WERI-Rb-1 (cell line): ENCODE measurements around the gene STEAP2.

Experiments
- DNase-seq: peaks from one replicate; pipeline ENCODE4 v3.0.0-alpha.2; 2020
- H3K27ac ChIP-seq: fragments of 250-450 bp; sonication (Bioruptor Pico); 2 replicates; pipeline ENCODE4 v1.5.1; 2020; ENCODE audit warnings: mild to moderate bottlenecking, moderate library complexity
- H3K27me3 ChIP-seq: fragments of 250-450 bp; sonication (Bioruptor Pico); 2 replicates; pipeline ENCODE4 v1.5.1; 2021; ENCODE audit warnings: mild to moderate bottlenecking, low read depth, moderate library complexity; ENCODE audit not compliant: insufficient read depth, severe bottlenecking
- H3K36me3 ChIP-seq: fragments of 250-450 bp; sonication (Bioruptor Pico); 2 replicates; pipeline ENCODE4 v1.5.1; 2020; ENCODE audit warnings: mild to moderate bottlenecking, moderate library complexity
- H3K4me3 ChIP-seq: 2 replicates; pipeline ENCODE4 v1.5.1; 2011; ENCODE audit warnings: low read depth, mild to moderate bottlenecking, control low read depth, low read length
- H3K9me3 ChIP-seq: fragments of 250-450 bp; sonication (Bioruptor Pico); 2 replicates; pipeline ENCODE4 v1.5.1; 2021; ENCODE audit warnings: mild to moderate bottlenecking, moderate library complexity; ENCODE audit not compliant: severe bottlenecking
- TF ChIP-seq, protein P1 (sequence below): IDR thresholded peaks from 2 replicates; pipeline ENCODE4 v1.5.1; 2011; ENCODE audit warnings: low read depth, mild to moderate bottlenecking, control low read depth, inconsistent platforms, low read length

The STEAP2 gene

GRCh38 chr7:90211391-90212148 lies at the start of gene STEAP2:
Gene STEAP2 (plus strand): TSS chr7:90211740. CDS start chr7:90225083, 13,343 bp downstream.
- H3K36me3 ChIP-seq = no peaks in the 10 kb centered on the region
- peak; percentile 96 for DNase-seq

GRCh38 chr7:90163534-90163933 lies 48.0 kb upstream of the STEAP2 start:
- Histone ChIP-seq H3K36me3 (no peaks in the 10 kb centered on the region), H3K9me3 (no peaks in the 10 kb centered on the region), H3K27ac (no peak overlapping the region), H3K4me3 (no peak overlapping the region), H3K27me3 (no peaks in the 10 kb centered on the region)
- no peak for DNase-seq
- TF ChIP-seq, protein P1, sequence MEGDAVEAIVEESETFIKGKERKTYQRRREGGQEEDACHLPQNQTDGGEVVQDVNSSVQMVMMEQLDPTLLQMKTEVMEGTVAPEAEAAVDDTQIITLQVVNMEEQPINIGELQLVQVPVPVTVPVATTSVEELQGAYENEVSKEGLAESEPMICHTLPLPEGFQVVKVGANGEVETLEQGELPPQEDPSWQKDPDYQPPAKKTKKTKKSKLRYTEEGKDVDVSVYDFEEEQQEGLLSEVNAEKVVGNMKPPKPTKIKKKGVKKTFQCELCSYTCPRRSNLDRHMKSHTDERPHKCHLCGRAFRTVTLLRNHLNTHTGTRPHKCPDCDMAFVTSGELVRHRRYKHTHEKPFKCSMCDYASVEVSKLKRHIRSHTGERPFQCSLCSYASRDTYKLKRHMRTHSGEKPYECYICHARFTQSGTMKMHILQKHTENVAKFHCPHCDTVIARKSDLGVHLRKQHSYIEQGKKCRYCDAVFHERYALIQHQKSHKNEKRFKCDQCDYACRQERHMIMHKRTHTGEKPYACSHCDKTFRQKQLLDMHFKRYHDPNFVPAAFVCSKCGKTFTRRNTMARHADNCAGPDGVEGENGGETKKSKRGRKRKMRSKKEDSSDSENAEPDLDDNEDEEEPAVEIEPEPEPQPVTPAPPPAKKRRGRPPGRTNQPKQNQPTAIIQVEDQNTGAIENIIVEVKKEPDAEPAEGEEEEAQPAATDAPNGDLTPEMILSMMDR = no peak

More at GRCh38 chr7:90211391-90212148, at the start of gene STEAP2:
- H3K27ac ChIP-seq = peak within 1 kb of the TSS; percentile 84
- no peaks in the 10 kb centered on the region for H3K9me3 ChIP-seq
- H3K4me3 ChIP-seq = peak within 1 kb of the TSS; percentile 72
- TF ChIP-seq, protein P1 = peak; percentile 77
- H3K27me3 ChIP-seq = no peaks in the 10 kb centered on the region

- Histone ChIP-seq H3K9me3 (no peaks in the 10 kb centered on the region), H3K4me3 (no peak overlapping the region), H3K27ac (no peak overlapping the region), H3K36me3 (no peaks in the 10 kb centered on the region), H3K27me3 (no peaks in the 10 kb centered on the region)
- TF ChIP-seq, protein P1 = no peak
- no peak for DNase-seq
These were observed 45.8 kb upstream of the STEAP2 start for GRCh38 chr7:90165724-90166123.

- DNase-seq = no peak
- H3K4me3 ChIP-seq = no peak overlapping the region
- no peaks in the 10 kb centered on the region for H3K9me3 ChIP-seq
- H3K36me3 ChIP-seq = no peaks in the 10 kb centered on the region
- TF ChIP-seq, protein P1 = no peak
- H3K27me3 ChIP-seq = no peaks in the 10 kb centered on the region
- no peak overlapping the region for H3K27ac ChIP-seq
These were observed 45.4 kb upstream of the STEAP2 start for GRCh38 chr7:90166153-90166552.

DNA sequence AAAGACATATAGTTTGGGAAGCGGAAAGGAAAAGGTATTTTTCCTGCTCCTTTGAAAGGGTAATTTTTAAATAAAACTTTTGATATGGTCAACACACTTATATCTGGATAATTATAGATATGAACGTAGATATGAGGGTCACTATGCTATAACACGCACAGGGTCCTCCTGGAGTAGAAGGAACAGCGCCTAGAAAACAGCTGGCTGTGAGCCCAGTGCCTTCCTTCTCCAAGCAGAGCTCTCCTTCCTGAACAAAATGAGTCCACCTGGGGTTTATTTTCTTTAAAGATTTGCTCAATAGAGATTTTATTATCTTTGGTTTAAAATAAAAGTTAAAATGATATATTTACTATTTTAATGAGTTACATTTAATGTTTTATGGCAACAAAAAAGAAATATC lies 44.2 kb upstream of the STEAP2 start:
- Histone ChIP-seq H3K27ac (no peak overlapping the region), H3K27me3 (no peaks in the 10 kb centered on the region)

More for the DNA sequence above, 44.2 kb upstream of the STEAP2 start:
- no peak overlapping the region for H3K4me3 ChIP-seq
- TF ChIP-seq, protein P1 = no peak
- H3K36me3 ChIP-seq = no peaks in the 10 kb centered on the region
- DNase-seq = no peak
- H3K9me3 ChIP-seq = no peaks in the 10 kb centered on the region
